Effector CD4-positive, alpha-beta T cell (primary cell): Measurements from ENCODE around the gene WNT9A.
A peak's percentile ranks its signal among the peaks of the same experiment; 100 is the strongest.

ENCODE experiments used
- DNase-seq: peaks from one replicate; pipeline ENCODE4 v3.0.0-alpha.2; 2020

WNT9A gene

GRCh38 chr1:227953022-227953412, 5.3 kb upstream of the WNT9A start:
- DNase-seq, result no peak

- no peak for DNase-seq
These were observed 4.8 kb upstream of the WNT9A start for GRCh38 chr1:227952374-227953021.

DNA sequence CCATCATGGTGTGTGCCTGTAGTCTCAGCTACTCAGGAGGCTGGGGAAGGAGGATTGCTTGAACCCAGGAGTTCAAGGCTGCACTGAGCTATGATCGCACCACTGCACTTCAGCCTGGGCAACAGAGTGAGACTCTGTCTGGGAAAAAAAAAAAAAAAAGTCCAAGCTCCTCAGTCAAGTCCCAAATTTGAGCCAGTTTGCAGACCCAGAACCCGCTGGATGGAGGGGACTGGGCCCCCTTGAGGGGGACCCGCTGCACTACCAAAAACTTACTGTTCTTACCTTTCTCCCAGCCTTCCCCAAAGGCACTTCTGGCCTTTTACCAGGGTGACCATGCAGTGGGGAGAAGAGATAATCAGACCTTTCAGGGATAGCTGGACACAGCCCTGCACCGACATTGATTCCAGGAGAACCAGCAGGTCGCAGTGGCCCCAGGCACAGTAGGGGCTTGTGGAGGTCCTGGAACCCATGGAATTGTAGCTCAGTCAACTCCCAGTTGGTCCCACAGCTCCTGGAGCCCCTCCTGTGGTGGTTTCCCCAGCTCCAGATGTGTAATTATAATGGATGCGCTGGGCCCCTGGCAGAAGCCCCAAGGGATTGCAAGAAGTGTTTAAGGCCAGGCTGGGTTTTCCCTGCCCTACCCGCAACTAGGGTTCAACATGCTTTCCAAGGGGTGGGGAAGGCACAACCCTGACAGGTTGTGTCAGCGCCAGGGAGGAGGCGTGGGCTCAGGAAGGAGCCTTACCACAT, 4.1 kb upstream of the WNT9A start:
- DNase-seq, result no peak

GRCh38 chr1:227950735-227951346, 3.1 kb upstream of the WNT9A start:
- no peak for DNase-seq

DNA sequence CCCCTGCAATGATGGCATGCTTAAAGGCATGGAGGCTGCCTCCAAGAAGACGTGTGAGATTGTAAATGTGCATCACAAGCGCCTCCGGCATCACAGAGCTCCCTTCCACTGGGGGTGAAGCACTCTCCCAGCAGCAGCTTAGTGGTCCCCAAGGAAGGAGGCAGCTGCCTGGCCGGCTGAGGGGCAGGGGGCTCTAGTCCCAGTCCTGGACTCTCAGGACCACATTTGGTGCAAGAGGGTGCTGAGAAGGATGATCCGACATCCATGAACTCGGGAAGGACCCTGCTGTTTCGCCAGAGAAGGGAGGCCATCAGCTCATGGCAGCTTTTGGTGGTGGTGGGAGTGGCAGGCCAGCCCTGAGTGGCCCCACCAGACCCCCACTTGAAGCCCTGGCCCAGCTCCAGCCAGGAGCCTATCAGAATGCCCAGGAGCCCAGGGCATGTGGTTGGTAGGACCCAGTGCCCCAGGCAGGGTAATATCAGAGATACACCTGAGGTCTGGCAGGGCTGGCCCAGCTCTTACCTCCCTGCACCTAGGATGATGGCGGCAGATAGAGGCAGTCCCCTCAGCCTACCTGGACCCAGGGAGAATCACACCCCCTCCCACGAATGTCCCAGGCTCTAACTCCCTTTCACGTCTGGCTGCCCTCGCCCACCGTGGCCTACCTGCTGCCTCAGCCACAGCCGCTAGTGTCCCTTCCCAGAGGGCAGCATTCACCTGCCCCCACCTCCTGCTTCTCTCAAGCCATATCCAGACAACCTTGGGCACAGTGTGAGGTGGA, 2.4 kb upstream of the WNT9A start:
- DNase-seq, result no peak

GRCh38 chr1:227949341-227949921, 1.7 kb upstream of the WNT9A start:
- no peak for DNase-seq

DNA sequence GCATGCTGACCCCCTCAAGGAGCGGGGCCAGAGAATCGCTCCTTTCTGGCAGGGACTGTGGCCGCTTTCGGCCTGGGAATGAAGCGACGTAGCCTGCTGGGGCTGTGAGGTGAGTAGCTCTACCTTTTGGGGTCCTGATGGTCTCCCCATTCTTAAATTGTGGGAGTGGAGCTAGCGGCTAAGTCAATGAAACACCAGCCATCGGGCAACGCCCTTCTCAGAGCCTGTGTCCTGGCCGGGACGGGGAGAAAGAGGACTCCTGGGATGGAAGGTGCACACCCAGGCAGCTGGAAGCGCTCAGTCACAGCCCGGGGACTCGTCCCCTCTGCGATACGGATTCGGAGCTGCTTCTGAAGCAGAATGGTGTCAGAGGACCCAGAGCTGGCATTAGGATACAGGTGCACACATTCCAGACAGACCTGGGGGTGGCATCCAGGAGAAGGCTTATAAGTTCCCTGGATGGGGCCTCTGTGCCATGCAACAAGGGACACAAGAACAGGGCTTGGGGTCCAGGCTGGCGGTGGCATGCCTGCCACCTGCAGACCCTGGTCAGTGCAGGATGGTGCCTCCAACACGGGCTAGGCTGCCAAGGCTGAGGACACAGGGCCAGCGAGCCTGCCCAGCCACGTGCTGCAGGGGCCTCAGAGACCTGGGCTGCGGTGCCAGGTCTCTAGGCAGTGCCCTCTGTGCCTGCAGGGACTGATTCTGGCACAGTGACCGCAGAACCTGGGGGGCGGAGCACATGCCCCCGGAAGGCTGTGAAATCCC, 945 bp upstream of the WNT9A start:
- DNase-seq, result no peak

- no peak for DNase-seq
These were observed 401 bp downstream of the WNT9A start for GRCh38 chr1:227947386-227947675.

DNA sequence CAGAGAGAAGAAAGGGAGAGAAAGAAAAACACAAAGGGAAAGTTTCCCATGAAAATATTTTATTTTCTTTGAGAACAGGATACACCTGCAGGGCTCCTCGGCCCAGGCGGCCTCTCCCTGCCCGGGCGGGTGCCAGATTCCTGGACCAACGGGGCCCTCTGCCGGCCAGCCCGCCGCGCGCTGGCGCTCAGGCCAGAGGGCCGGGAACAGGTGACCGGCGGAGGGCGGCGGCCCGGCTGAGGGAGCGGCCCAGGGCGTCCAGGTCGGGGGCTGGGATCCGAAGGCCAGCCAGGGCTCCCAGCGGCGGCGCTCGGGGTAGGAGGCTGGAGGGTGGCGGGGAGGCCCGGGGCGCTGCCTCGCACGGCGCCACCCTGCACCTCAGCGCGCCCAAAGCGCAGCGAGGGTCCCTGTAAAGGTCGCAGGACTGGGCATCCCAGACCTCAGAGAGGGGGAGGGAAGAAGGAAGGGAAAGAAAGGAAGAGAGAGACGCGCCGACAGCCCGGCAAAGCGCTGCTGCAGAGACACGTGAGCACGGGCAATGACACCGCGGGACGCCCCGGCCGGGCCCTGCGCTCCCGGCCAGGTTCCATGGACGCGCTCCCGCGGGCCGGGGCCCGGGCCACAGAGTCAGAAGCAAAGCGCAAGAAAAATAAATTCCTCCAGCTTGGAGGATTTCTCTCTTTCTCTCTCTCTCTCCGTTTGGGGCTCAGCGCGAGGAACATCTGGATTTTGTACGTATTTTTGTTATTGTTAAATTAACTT, 927 bp downstream of the WNT9A start:
- peak; percentile 29 for DNase-seq

DNA sequence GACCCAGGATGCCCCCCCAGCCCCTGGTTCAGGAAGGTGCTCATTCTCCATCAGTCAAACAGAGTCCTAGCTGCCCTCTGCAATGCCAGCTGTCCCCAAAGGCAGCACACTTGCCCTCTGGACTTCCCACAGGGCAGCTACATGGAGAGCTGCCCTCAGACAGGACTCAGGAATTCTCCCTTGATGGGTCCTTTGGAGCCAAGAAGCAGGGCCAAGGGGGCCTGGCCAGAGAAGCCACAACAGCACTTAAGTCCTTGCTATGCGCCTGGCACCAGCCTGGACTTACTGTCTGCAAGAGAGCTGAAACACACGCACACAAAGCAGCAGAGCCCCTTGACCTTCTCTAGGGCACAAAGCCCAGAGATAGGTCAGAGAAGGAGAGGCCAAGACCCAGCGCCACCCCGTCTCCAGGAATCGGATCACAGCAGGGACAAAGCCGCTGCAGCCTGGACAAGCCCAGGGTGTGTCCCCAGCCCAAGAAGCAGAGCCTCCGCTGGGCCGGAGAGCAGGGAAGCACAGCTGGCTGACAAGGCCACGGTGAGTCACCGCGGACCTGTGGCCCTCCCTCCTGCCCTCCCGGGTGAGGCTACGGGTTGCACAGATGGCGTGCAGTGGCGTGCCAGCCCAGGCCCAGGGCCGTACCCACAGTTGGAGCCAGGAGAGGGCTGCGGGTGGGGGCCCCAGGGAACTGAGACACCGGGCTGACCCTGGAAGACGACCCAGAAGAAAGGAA, 1.7 kb downstream of the WNT9A start:
- no peak for DNase-seq

DNA sequence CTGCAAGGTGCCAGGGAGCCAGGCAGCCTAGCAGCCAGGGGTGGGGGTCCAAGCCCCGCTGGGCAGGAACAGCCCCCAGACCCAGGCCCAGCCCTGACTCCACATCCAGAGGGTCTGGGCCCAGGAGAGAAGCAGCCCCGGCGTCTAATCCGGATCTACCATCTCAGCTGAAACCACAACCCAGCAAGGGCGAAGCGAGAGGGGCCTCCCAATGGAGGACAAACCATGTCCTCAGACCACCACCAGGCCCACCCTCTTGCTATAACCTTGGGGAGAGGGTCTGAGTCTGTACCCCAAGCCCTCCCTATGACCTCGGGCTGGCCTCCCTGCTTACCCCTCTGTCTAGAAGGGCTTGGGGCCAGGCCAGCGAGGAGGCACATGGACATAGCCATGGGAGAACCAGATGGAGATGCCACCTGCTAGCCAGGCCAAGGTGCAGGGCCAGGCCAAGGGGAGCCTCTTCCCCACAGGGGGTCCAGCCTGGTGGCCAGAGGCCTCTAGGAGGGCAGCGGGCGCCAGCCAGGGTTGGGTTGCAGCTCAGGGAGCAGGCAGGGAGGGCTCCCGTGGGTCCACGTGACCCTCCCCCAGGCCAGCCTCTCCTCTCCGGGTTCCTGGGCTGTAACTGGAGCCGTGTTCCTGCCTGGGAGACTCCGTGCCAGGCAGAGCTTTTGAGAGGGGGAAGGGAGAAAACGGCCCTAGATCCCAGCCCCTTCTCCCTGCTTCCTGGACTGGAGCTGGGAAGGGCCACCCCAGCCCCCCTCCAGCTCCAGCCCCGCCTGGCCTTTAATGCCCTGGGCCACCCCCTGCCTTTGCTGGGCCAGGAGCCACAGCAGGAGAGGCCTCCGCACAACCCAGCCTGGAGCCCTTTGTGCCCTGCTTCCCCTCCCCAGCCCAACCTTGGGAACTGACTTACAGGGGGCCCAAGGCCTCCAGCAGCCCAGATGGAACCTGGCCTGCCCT, 2.5 kb downstream of the WNT9A start:
- no peak for DNase-seq

- DNase-seq, result peak; percentile 0
These were observed 3.4 kb downstream of the WNT9A start for GRCh38 chr1:227944090-227944930.

- DNase-seq, result no peak
These were observed 4.2 kb downstream of the WNT9A start for GRCh38 chr1:227943381-227944089.

GRCh38 chr1:227942716-227943261, 4.9 kb downstream of the WNT9A start:
- no peak for DNase-seq

GRCh38 chr1:227942021-227942715, 5.6 kb downstream of the WNT9A start:
- DNase-seq, result peak; percentile 1

- peak; percentile 1 for DNase-seq
These were observed 6.2 kb downstream of the WNT9A start for GRCh38 chr1:227941509-227942020.

GRCh38 chr1:227940791-227941241, 6.9 kb downstream of the WNT9A start:
- peak; percentile 1 for DNase-seq
